OCI-LY7 (cell line): Measurements from ENCODE around the gene PLA2G4C.

Experiments
- EZH2phosphoT487 ChIP-seq: fragments of 200-600 bp; sonication (generic); IDR thresholded peaks from 2 replicates; pipeline ENCODE4 v1.6.1; 2018; ENCODE audit warnings: low read depth, borderline replicate concordance, mild to moderate bottlenecking, mixed run types, antibody characterized with exemption, low read length, moderate library complexity, mixed read lengths
- TF ChIP-seq, protein P1 (sequence below): fragments of 200-600 bp; sonication (generic); conservative IDR thresholded peaks from 2 replicates; pipeline ENCODE4 v1.5.1; 2014; ENCODE audit warnings: mild to moderate bottlenecking, antibody characterized with exemption, low read length, moderate library complexity, mixed read lengths

DNA sequence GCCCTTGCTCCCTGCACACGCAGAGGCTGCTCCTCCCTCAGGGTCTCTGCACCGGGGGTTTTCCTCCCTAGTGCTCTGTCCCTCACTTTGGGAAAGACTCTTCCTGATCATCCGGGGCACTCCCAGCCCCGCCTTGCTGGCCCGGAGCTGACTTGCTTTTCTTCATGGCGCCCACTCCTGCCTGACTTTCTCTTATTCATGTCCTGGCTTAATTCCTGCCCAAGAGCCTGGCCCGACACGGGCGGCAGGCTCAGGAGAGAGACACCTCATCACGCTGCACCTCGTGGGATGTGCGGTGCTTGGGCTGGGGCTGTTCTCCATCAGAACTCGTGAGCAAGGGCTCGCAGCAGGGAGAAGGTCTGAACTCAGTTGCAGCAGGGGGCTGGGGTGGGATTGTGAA lies 11.8 kb upstream of the PLA2G4C start:
- TF ChIP-seq, protein P1, sequence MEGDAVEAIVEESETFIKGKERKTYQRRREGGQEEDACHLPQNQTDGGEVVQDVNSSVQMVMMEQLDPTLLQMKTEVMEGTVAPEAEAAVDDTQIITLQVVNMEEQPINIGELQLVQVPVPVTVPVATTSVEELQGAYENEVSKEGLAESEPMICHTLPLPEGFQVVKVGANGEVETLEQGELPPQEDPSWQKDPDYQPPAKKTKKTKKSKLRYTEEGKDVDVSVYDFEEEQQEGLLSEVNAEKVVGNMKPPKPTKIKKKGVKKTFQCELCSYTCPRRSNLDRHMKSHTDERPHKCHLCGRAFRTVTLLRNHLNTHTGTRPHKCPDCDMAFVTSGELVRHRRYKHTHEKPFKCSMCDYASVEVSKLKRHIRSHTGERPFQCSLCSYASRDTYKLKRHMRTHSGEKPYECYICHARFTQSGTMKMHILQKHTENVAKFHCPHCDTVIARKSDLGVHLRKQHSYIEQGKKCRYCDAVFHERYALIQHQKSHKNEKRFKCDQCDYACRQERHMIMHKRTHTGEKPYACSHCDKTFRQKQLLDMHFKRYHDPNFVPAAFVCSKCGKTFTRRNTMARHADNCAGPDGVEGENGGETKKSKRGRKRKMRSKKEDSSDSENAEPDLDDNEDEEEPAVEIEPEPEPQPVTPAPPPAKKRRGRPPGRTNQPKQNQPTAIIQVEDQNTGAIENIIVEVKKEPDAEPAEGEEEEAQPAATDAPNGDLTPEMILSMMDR = no peak
- TF ChIP-seq EZH2phosphoT487 = no peak
